T-helper 22 cell (primary cell): ENCODE measurements around the gene CIP2A.

Source experiments
- DNase-seq: peaks from one replicate; pipeline ENCODE4 v3.0.0-alpha.2; 2020; ENCODE audit warnings: low read depth

CIP2A gene

GRCh38 chr3:108562565-108562964, 26.7 kb downstream of the CIP2A start:
- no peak for DNase-seq

- no peak for DNase-seq
These were observed 33.2 kb downstream of the CIP2A start for GRCh38 chr3:108555966-108556581.

- no peak for DNase-seq
These were observed 34.2 kb downstream of the CIP2A start for GRCh38 chr3:108554913-108555571.

- DNase-seq, result no peak
These were observed 35.0 kb downstream of the CIP2A start for GRCh38 chr3:108554229-108554628.

GRCh38 chr3:108552267-108553159, 36.7 kb downstream of the CIP2A start:
- no peak for DNase-seq

- no peak for DNase-seq
These were observed 40.4 kb downstream of the CIP2A start for GRCh38 chr3:108548886-108549285.

- no peak for DNase-seq
These were observed 40.9 kb downstream of the CIP2A start for GRCh38 chr3:108548304-108548703.

- DNase-seq, result no peak
These were observed 42.5 kb downstream of the CIP2A start for GRCh38 chr3:108546692-108547091.

GRCh38 chr3:108546247-108546646, 43.0 kb downstream of the CIP2A start:
- DNase-seq, result no peak

GRCh38 chr3:108538083-108538482, 51.2 kb downstream of the CIP2A start:
- no peak for DNase-seq

- no peak for DNase-seq
These were observed 60.6 kb downstream of the CIP2A start for GRCh38 chr3:108528459-108529252.

GRCh38 chr3:108527817-108528216, 61.4 kb downstream of the CIP2A start:
- DNase-seq, result no peak

- DNase-seq, result no peak
These were observed 62.1 kb downstream of the CIP2A start for GRCh38 chr3:108527109-108527508.

- DNase-seq, result no peak
These were observed 63.3 kb downstream of the CIP2A start for GRCh38 chr3:108525971-108526370.

GRCh38 chr3:108525256-108525655, 64.0 kb downstream of the CIP2A start:
- DNase-seq, result no peak

- DNase-seq, result no peak
These were observed 64.7 kb downstream of the CIP2A start for GRCh38 chr3:108524537-108524936.

- no peak for DNase-seq
These were observed 70.3 kb downstream of the CIP2A start for GRCh38 chr3:108518895-108519294.

GRCh38 chr3:108516881-108517280, 72.4 kb downstream of the CIP2A start:
- no peak for DNase-seq

- no peak for DNase-seq
These were observed 75.3 kb downstream of the CIP2A start for GRCh38 chr3:108513961-108514360.

GRCh38 chr3:108512671-108513070, 76.6 kb downstream of the CIP2A start:
- DNase-seq, result no peak

GRCh38 chr3:108511490-108511889, 77.7 kb downstream of the CIP2A start:
- no peak for DNase-seq

- DNase-seq, result no peak
These were observed 78.2 kb downstream of the CIP2A start for GRCh38 chr3:108511055-108511454.
